NCI-H2081 treated with DMSO at 0.1 percent for 48 hours (cell line): ENCODE results near the gene DHRSX.
"Not testable (repeated sequence)": the region's sequence is repeated elsewhere in the genome, so short reads cannot be mapped to it uniquely, and the experiment has no call there.

Source experiments
- DNase-seq: peaks from one replicate; lab custom pipeline; 2025; lab: John Stamatoyannopoulos, UW

Gene DHRSX

DNA sequence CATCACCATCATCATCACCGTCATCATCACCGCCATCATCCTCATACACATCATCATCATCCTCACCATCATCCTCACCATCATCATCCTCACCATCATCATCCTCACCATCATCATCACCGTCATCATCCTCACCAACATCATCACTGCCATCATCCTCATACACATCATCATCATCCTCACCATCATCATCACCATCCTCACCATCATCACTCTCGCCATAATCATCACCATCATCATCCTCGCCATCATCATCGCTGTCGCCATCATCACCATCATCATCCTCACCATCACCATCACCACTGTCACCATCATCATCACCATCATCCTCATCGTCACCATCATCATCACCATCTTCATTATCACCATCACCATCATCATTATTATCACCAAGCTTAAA, 19.8 kb upstream of the DHRSX start:
- no peak for DNase-seq

- not testable (repeated sequence) for DNase-seq
Observed at GRCh38 chrX:2519638-2520037, 18.9 kb upstream of the DHRSX start.

GRCh38 chrX:2517055-2517454, 16.3 kb upstream of the DHRSX start:
- DNase-seq: no peak

DNA sequence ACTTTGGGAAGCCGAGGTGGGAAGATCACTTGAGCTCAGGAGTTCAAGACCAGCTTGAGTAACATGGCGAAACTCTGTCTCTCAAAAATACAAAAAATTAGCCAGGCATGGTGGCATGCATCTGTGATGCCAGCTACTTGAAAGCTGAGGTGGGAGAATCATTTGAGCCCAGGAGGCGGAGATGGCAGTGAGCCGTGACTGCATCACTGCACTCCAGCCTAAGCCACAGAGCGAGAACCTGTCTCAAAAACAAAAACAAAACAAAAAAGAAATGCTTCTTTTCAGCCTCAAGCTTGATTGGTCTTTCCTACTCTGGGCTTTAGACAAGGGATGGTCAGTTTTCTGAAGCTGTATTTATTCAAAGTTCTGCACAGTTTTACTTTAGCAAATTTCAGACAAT, 15.8 kb upstream of the DHRSX start:
- no peak for DNase-seq

DNA sequence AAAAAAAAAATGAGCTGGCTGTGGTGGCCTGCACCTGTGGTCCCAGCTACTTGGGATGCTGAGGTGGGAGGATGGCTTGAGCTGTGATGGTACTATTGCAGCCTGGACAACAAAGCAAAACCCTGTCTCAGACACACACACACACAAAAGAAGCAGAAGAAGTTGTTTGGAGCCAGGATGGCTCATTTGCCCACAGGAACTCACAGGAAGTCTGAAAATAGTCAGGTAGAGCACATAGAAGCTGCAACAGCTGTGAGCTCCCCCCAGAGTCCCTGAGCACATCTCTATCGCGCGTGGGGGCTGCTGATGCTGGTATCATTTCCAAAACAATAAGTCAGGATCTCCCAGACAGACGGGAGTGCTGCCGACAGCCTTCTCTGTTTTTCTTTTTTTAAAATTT, 13.4 kb upstream of the DHRSX start:
- no peak for DNase-seq

GRCh38 chrX:2513121-2513664, 12.4 kb upstream of the DHRSX start:
- no peak for DNase-seq

- DNase-seq: no peak
Observed at GRCh38 chrX:2512501-2512900, 11.7 kb upstream of the DHRSX start.

DNA sequence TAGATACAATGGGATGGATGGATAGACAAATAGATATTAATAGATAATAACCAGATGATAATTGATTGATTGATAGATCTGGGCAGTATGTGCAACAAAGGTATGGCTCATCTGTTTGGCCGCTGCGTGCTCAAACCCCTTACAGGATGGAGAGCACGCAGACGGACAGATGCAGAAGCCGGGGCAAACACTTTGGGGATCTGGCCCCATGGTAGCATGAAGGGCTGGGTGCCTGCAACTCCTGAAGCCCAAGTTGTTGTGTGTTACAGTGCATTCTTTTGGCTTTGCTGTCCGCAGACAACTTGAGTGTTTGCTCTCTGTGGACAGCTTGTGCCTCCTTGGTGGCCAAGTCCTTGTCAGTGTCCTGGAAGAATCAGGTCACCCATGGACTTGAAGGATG, 10.6 kb upstream of the DHRSX start:
- DNase-seq: no peak

GRCh38 chrX:2508648-2509335, 8.0 kb upstream of the DHRSX start:
- DNase-seq: no peak

DNA sequence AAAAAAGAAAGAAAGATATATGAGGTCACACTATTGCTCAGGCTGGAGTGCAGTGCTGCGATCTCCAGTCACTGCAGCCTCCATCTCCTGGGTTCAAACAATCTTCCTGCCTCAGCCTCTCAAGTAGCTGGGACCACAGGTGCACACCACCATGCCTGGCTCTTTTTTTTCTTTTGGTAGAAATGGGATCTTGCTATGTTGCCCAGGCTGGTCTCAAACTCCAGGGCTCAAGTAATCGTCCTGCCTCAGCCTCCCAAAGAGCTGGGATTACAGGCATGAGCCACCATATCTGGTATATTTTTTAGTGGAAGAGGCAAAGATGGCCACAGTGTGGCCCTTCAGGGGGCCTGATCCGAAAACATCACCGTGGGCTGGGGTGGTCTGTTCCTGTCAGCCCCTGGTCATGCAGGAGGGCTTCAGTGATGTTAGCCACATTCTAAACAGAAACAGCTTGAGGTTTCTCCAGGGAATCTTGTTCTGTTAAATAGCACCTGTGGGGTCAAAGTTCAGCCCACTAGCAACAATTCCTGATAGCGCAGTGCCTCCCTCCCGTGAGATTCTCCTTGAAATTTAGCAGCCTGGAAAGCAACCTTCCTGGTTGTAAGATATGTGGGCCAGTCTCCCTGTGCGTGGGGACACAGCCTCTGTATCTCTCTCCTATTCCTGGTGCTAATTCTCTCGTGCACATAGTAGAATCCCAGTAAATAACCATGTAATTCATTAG, 7.3 kb upstream of the DHRSX start:
- no peak for DNase-seq

DNA sequence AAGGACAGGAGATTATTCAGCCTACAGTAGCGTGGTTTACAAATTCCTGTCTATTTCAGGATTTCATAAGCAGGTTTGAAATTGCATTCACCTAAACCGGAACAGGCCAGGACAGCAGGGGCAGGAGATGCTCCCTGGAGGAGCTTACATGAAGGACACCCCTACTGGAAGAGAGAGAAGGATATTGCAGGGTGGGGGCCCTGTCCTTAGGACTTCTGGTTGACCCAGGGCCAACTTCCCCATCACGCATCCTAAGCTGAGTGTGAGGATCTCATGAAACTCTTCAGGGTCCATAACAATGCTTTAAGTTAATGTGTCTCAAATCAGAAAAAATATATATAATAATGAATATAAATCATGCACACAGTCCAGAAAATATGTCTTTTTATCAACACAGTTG, 6.4 kb upstream of the DHRSX start:
- DNase-seq: no peak

- DNase-seq: not testable (repeated sequence)
Observed at GRCh38 chrX:2505341-2505740, 4.6 kb upstream of the DHRSX start.

- DNase-seq: no peak
Observed at GRCh38 chrX:2504706-2505332, 4.0 kb upstream of the DHRSX start.

DNA sequence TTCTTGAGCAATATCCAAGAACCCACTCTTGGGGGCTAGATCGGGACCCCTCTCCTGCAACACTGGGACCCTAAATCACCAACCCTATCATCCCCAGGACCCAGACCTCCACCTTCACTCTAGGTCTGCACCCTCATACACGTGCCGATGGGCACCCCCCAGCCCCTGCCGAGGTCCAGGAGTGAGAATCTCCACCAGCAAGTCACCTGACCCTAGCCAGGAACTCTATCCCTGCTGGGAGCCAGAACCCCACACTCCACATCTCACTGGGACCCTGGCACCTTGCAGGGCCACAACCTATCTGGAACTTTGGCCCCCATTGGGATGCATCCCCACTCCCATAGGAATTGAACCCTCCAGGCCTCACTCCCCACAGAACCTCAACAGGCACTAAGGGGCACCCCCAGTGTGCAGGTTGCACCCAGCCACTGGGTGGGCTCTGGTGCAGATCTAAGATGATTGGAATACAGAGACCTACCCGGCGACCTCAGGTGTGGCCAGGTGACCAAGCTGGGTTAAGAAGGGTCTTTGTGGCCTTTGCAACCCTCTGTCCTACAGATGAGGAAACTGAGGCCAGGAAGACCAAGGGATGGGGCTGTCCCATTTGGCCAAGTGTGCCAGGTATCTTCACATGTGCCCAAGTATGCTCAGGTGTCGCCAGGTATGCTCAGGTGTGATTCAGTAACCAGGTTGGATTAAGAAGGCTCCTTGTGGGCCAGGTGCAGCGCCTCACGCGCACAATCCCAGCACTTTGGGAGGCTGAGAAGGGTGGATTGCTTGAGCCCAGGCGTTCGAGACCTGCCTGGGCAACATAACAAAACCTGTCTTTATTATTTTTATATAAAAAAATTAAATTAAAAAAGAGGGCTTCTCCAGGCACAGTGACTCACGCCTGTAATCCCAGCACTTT, 3.1 kb upstream of the DHRSX start:
- DNase-seq: no peak

- DNase-seq: no peak
Observed at GRCh38 chrX:2502668-2503519, 2.1 kb upstream of the DHRSX start.

- DNase-seq: no peak
Observed at GRCh38 chrX:2502120-2502667, 1.4 kb upstream of the DHRSX start.

- DNase-seq: no peak
Observed at GRCh38 chrX:2501559-2502102, 855 bp upstream of the DHRSX start.

DNA sequence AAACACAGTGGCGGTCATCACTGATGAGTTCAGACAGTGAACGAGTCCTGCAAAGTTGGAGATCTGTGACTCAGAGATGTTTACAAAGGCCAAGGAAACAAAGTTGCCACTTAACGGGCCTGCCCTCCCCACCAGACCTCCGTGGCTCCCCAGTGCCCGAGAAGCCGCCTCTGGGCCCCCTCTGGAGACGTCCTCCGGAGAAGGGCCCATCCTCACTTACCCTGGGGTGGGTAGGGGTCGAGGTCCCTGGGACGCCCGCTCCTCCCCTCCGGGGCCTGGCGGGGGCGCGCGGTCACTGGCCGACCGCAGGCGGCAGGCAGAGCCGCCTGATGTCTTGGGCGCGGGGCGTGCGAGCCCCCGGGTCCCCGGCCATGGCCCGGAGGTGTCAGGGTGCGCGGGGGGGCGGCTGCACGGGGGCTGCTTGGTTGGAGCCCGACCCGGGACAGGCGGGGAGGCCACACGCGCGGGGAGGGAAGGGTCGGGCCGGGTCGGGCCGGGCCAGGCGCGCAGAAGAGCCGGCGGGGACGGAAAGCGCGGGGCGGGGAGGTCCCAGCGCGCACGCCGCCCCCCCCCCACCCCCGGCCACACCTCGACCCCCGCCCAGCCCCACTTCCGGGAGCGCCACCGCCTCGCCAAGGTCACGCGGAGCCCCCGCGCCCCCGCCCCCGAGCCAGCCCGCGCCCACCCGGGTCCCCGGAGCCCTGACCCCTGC, 529 bp downstream of the DHRSX start:
- DNase-seq: no peak

GRCh38 chrX:2499507-2499906, 1.3 kb downstream of the DHRSX start:
- no peak for DNase-seq

DNA sequence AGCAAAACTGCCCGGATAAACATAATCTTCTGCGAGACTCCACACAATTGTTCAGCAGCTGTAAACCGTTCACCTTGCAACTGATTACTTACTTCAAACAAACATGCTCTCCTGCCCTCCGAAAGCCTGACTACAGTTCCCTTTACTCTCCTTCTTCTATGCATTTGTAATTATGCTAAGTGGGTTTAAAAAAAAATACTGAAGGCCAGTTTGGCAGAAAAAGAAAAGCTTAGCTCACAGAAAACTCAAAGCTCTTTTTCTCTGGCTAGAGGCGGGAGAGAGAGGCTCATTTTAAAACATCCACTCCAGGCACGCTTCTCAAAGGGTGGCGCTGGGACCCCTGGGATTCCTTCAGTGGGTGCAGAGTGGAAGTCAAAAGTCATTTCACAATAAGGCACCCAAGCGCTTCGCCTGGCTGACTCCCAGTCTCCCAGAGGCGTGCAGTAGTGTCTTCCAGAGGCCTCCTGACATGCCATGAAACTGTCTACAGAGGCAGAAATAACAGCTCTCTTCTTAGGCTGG, 1.9 kb downstream of the DHRSX start:
- DNase-seq: no peak
